ENCODE results near the gene BIRC3. TPM values are rescaled to one million over a fixed set of nuclear protein-coding genes. Genes with fewer than 3 reads are reported as not detected.

BIRC3 gene
- 10 to 100 TPM in 1 of 4 donors, 1 to 10 TPM in 3; 3.4 to 30.2 (median 9.1) TPM for total RNA-seq

DNA sequence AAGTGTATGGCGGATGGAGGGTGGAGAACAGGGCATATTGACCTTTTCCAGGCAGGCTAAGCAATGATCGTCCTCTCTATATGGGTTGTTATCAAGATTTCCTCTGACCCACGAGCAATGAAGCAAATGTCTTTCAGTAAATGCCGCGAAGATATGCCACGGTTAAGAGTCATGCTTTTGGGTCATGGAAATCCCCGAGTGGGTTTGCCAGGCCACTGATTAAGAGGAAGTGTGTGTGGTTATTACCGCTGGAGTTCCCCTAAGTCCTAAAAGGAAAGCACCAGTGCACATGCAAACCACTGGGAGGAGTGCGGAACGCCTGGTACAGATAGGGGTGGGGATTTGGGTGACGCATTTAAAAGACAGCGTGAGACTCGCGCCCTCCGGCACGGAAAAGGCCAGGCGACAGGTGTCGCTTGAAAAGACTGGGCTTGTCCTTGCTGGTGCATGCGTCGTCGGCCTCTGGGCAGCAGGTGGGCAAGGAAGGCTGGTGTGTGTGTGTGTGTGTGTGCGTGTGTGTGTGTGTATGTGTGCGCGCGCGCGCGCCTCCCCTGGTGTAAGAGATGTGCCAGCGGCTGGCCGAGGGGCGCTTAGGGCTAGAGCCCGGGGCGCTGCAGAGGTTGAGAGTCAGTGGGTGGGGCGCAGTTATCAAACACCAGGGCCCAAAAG is at the start of gene BIRC3:
Gene BIRC3 (plus strand): TSS at position 386 of the 669 bp plus-strand sequence. CDS start 7,026 bp downstream, outside the sequence.
- ATAC-seq (ENCODE audit: low FRiP score) (peak; percentile 96), DNase-seq (ENCODE audit: low spot score) (peak; percentile 74)
- peak in 1 of 3 donors; percentile 12 for TF ChIP-seq CTCF (IDR thresholded peaks at IDR 0.05)

- DNase-seq (ENCODE audit: low spot score) (no peak), ATAC-seq (ENCODE audit: low FRiP score) (peak; percentile 69)
Observed at GRCh38 chr11:102267609-102268008, 49.7 kb upstream of the BIRC3 start.

DNA sequence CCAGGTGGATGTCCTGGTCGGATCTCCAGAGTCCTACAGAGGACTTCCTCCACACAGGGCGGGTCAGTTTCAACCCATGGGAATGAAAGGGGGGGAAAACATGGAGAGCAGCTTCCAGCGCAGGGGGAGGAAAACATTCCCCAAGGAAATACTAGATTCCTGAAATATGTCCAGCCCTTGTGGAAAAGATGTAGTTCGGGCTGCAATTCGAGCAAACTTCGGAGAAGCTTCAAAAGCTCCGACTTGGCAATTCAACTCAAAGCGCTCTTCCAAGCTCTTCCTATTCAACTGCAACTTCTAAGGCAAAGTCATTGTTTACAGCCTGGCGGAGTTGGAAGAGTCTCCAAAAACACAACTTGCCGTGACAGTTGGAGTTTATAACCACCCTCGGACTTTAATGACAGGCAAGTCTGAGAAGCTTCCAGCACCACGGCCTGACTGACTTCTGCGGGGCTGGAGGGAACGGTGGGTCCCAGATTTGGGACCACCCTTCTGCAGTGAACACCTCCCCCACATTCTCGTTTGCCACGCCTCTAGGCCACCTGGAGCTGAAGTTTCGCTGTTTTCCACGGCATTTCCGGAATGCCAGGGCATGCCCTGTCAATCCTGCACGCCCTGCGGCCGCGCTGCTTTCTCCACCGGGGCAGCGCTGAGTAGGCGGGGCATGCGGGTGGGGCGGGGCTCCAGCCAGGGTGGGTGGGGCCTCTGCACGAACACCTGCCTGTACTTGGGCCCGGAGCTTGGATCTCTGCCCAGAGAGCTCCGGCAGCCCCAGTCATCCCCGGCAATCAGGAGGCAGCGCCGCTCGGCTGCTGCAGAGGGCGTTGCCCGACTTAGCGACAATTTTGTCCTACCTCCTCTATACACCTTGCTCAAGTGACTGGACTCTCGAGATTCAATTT is 49.0 kb upstream of the BIRC3 start:
- no peak for TF ChIP-seq CTCF (IDR thresholded peaks at IDR 0.05)
- peak; percentile 95 for ATAC-seq (ENCODE audit: low FRiP score)
- peak; percentile 54 for DNase-seq (ENCODE audit: low spot score)

More at GRCh38 chr11:102267609-102268008, 49.7 kb upstream of the BIRC3 start:
- TF ChIP-seq CTCF (IDR thresholded peaks at IDR 0.05), result no peak

DNA sequence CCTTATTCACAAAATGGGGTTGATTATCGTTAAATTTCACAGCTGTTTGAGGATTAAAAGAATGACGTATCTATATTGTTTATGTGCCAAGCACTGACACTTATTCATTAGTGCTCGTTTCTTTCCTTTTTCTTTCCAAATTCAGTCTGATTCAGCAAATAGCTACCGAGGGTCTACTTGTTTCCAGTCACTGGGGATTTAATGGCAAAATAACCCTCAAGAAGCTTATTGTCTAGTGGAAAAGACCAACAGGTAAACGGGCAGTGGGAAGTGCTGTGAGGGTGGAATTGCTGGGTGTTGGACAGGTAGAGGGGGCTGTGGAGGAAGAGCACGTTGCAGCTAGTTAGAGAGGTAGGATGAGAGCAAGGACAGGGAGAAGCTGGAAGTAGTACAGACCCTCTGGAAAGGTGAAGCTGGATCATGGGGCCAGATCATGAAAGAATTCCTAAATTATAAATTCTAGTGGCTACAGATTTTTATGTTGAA is 48.3 kb upstream of the BIRC3 start:
- no peak for ATAC-seq (ENCODE audit: low FRiP score)

DNA sequence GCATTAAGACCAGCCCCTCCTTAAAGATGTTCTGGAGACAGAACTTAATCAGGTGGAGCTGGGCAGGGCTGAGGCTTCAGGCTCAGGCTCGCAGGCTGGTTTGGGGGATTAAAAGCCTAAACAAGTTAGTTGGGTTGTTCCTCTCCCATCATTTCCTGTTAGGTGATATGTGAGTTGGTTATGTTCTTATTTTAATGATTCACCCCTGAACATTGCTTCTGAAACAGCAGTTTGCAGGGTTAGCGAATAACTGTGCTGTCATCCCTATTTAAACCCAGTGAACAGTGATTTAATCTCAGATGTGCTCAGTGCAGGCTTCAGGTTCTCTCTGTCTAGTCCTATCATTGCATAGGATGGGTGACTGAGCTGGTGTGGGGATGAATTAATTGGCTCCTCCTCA is 47.4 kb upstream of the BIRC3 start:
- TF ChIP-seq CTCF (IDR thresholded peaks at IDR 0.05), result no peak
- DNase-seq (ENCODE audit: low spot score) (no peak), ATAC-seq (ENCODE audit: low FRiP score) (no peak)

More for the DNA sequence above, 48.3 kb upstream of the BIRC3 start:
- no peak for DNase-seq (ENCODE audit: low spot score)
- no peak for TF ChIP-seq CTCF (IDR thresholded peaks at IDR 0.05)

DNA sequence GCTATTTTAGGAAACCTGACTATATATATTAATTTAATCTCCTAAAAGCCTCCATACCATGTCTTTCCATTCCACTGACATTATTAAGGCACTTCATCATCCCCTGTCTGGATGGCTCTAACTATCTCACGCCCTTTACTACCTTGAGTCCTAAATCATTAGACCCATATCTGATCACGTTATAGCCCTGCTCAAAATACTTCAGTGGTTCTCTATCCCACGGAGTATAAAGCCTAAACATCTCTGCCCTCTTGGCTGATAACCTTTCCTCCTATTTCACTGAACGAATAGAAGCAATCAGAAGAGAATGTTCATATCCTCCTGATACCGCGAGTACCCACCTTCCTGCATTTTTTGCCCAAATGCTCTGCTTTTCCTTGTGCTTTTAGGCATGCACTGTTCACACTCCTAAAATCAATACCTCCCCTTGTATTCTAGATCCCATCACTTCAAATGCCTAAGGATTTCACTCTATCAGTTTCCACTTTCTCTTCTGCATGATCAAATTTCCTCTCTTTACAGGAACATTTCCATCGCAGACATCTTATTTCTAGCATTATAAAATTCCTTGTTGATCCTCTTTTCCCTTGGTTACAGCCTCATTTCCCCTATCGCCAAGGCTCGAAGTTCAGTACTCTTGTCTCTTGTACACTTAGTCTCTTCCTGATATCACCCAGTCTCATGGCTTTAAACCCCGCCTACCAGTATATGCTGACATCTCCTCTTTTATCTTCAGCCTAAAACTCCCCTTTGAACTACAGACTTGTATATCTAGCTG is 45.0 kb upstream of the BIRC3 start:
- no peak for TF ChIP-seq CTCF (IDR thresholded peaks at IDR 0.05)
- ATAC-seq (ENCODE audit: low FRiP score) (no peak), DNase-seq (ENCODE audit: low spot score) (no peak)

Data from omental fat pad (tissue), 4 donors.